CD14-positive monocyte (primary cell): Measurements from ENCODE around the gene RNF169. TPM values are rescaled to one million over a fixed set of nuclear protein-coding genes. Genes with fewer than 3 reads are reported as not detected.

Experiments
- DNase-seq, 3 donors: peaks; one replicate each; pipeline ENCODE4 v3.0.0-alpha.2; 2011 to 2022
- H2AFZ ChIP-seq: 2 replicates; pipeline ENCODE4 v1.6.0; 2012; ENCODE audit warnings: mild to moderate bottlenecking, low read depth, low read length, inconsistent platforms; ENCODE audit not compliant: insufficient read depth, poor library complexity, severe bottlenecking
- H3K27ac ChIP-seq, 2 donors: 1 replicate in 1 of 2; 2 replicates in 1 of 2; pipeline ENCODE4 v1.5.1; 2012 to 2013; ENCODE audit warnings: low read length in 2 of 2, control low read depth in 1 of 2, inconsistent platforms in 1 of 2, low read depth in 1 of 2, mild to moderate bottlenecking in 1 of 2
- H3K27me3 ChIP-seq, 2 donors: one replicate each; pipeline versions ENCODE4 v1.6.0 to v1.6.1; 2011 to 2013; ENCODE audit warnings: low read length in 2 of 2; ENCODE audit not compliant: control insufficient read depth in 2 of 2, insufficient read depth in 2 of 2
- H3K36me3 ChIP-seq, 2 donors: replicated peaks in 1 of 2; 1 replicate in 1 of 2; 2 replicates in 1 of 2; pipeline versions ENCODE4 v1.5.1 to v1.6.1; 2012 to 2013; ENCODE audit warnings: low read length in 2 of 2, control low read depth in 1 of 2, inconsistent platforms in 1 of 2, mild to moderate bottlenecking in 1 of 2; ENCODE audit not compliant: insufficient read depth in 2 of 2, control insufficient read depth in 1 of 2
- H3K4me1 ChIP-seq, 2 donors: 1 replicate in 1 of 2; 2 replicates in 1 of 2; pipeline versions ENCODE4 v1.5.1 to v1.6.1; 2012 to 2013; ENCODE audit warnings: low read length in 2 of 2, control low read depth in 1 of 2, inconsistent platforms in 1 of 2, mild to moderate bottlenecking in 1 of 2, moderate library complexity in 1 of 2; ENCODE audit not compliant: insufficient read depth in 2 of 2, control insufficient read depth in 1 of 2
- H3K4me2 ChIP-seq: replicated peaks from 2 replicates; pipeline ENCODE3; 2012; ENCODE audit warnings: low read length, moderate library complexity, mild to moderate bottlenecking; ENCODE audit not compliant: poor library complexity, severe bottlenecking; ENCODE audit errors: extremely low read depth
- H3K4me3 ChIP-seq, 3 experiments: fragments of 200-600 bp in 1 of 3; sonication (generic) in 1 of 3; replicated peaks in 1 of 3; 1 replicate in 2 of 3; 2 replicates in 1 of 3; pipeline ENCODE4 v1.5.1; 2011 to 2013; ENCODE audit warnings: low read length in 3 of 3, mild to moderate bottlenecking in 3 of 3, control low read depth in 2 of 3, low read depth in 2 of 3, inconsistent platforms in 1 of 3, moderate library complexity in 1 of 3
- H3K79me2 ChIP-seq: 2 replicates; pipeline ENCODE4 v1.6.0; 2012; ENCODE audit warnings: mild to moderate bottlenecking, control low read depth, inconsistent platforms, low read length, moderate library complexity; ENCODE audit not compliant: insufficient read depth
- H3K9ac ChIP-seq: 2 replicates; pipeline ENCODE4 v1.6.0; 2017; ENCODE audit warnings: low read length, mild to moderate bottlenecking; ENCODE audit not compliant: insufficient read depth, poor library complexity, severe bottlenecking
- H3K9me3 ChIP-seq, 2 donors: replicated peaks in 1 of 2; 1 replicate in 1 of 2; 2 replicates in 1 of 2; pipeline versions ENCODE4 v1.5.1 to v1.6.1; 2012 to 2013; ENCODE audit warnings: low read length in 2 of 2, control low read depth in 1 of 2; ENCODE audit not compliant: control insufficient read depth in 1 of 2, insufficient read depth in 1 of 2
- H4K20me1 ChIP-seq: 2 replicates; pipeline ENCODE4 v1.6.0; 2012; ENCODE audit warnings: mild to moderate bottlenecking, low read length, control low read depth, moderate library complexity; ENCODE audit not compliant: insufficient read depth
- H3K27ac Mint-ChIP-seq, 7 donors: one replicate each; pipeline ENCODE4 v1.8.0; 2020; ENCODE audit warnings: mild to moderate bottlenecking in 7 of 7, mixed read lengths in 7 of 7, moderate library complexity in 6 of 7, inconsistent platforms in 2 of 7
- H3K27me3 Mint-ChIP-seq, 3 donors: one replicate each; pipeline ENCODE4 v1.8.0; 2021 to 2022; ENCODE audit warnings: low read depth in 3 of 3, mild to moderate bottlenecking in 3 of 3, mixed read lengths in 3 of 3, moderate library complexity in 3 of 3, inconsistent platforms in 1 of 3
- H3K36me3 Mint-ChIP-seq, 2 donors: one replicate each; pipeline ENCODE4 v1.8.0; 2020; ENCODE audit warnings: mixed read lengths in 2 of 2, inconsistent platforms in 1 of 2, mild to moderate bottlenecking in 1 of 2
- H3K4me1 Mint-ChIP-seq: one replicate; pipeline ENCODE4 v1.8.0; 2020; ENCODE audit warnings: mild to moderate bottlenecking, mixed read lengths
- H3K4me3 Mint-ChIP-seq, 2 donors: one replicate each; pipeline ENCODE4 v1.8.0; 2020; ENCODE audit warnings: mild to moderate bottlenecking in 2 of 2, mixed read lengths in 2 of 2, moderate library complexity in 1 of 2
- H3K9me3 Mint-ChIP-seq, 7 donors: one replicate each; pipeline ENCODE4 v1.8.0; 2020 to 2022; ENCODE audit warnings: mixed read lengths in 7 of 7, mild to moderate bottlenecking in 6 of 7, moderate library complexity in 6 of 7, inconsistent platforms in 2 of 7
- CTCF ChIP-seq: fragments of 200-600 bp; IDR thresholded peaks from one replicate; pipeline ENCODE4 v1.8.0; 2022; ENCODE audit warnings: antibody characterized with exemption, mild to moderate bottlenecking
- WGBS: methylation state at CpG from one replicate; pipeline ENCODE4 v1.1.5; 2013; ENCODE audit warnings: missing lambda C conversion rate; ENCODE audit not compliant: insufficient coverage; 5-methylcytosine and 5-hydroxymethylcytosine counted together
- intact Hi-C, 2 donors: fragments of 100-400 bp; cut with micrococcal nuclease; formaldehyde crosslinking; loops; one replicate each; pipeline versions ENCODE4 v1.15.0 to v1.15.1; 2023
- polyA plus RNA-seq, 3 donors: library from polyadenylated mRNA; depleted of rRNA in 1 of 3; unstranded in 2 of 3; stranded (reverse) in 1 of 3; fragments of 300-500 nt in 2 of 3; fragments of >200 nt in 1 of 3; fragmentation: Illumina TruSeq in 2 of 3; gene quantifications; 1 replicate in 2 of 3; 2 replicates in 1 of 3; pipeline ENCODE4 v1.2.3, GENCODE V29; 2012 to 2021

RNF169 gene
- polyA plus RNA-seq, 3 donors, result 1.4 to 16.2 (median 2.0) TPM

GRCh38 chr11:74819400-74819799 is 70.8 kb downstream of the RNF169 start:
- H3K9me3 Mint-ChIP-seq, result peaks cover 9 to 26% (median 18%) of the 10 kb centered on the region in 7 donors
- DNase-seq, result no peak
- H3K9me3 ChIP-seq, result peaks cover 5 to 11% of the 10 kb centered on the region in 2 donors
- H3K27me3 ChIP-seq, result no peaks in the 10 kb centered on the region
- H3K36me3 Mint-ChIP-seq, result peaks cover 73 to 89% of the 10 kb centered on the region in 2 donors
- H3K79me2 ChIP-seq, result no peaks in the 10 kb centered on the region
- H3K4me3 ChIP-seq, result no peak overlapping the region
- H3K27me3 Mint-ChIP-seq, result peaks cover 0 to 2% (median 1%) of the 10 kb centered on the region in 3 donors
- H4K20me1 ChIP-seq, result peaks cover 51% of the 10 kb centered on the region
- no peak overlapping the region for H2AFZ ChIP-seq
- no CpG with 5 or more reads among the region's 1 CpG for WGBS
- H3K4me1 Mint-ChIP-seq, result peaks cover 10% of the 10 kb centered on the region
- no peak for TF ChIP-seq CTCF
- peaks cover 56 to 95% of the 10 kb centered on the region in 2 donors for H3K36me3 ChIP-seq
- peak overlapping the region in 1 of 7 donors; percentile 48 for H3K27ac Mint-ChIP-seq
- H3K27ac ChIP-seq, result no peak overlapping the region
- H3K4me1 ChIP-seq, result no peaks in the 10 kb centered on the region
- no peak overlapping the region for H3K9ac ChIP-seq
- intact Hi-C loops, result no loop called here
- no peak overlapping the region for H3K4me2 ChIP-seq
- no peak overlapping the region for H3K4me3 Mint-ChIP-seq

- H3K9me3 Mint-ChIP-seq, result peaks cover 16 to 39% (median 31%) of the 10 kb centered on the region in 7 donors
- H3K36me3 Mint-ChIP-seq, result peaks cover 80 to 95% of the 10 kb centered on the region in 2 donors
- H3K27me3 Mint-ChIP-seq, result peaks cover 0 to 3% (median 1%) of the 10 kb centered on the region in 3 donors
- intact Hi-C loops, result no loop called here
- H3K79me2 ChIP-seq, result no peaks in the 10 kb centered on the region
- H2AFZ ChIP-seq, result no peak overlapping the region
- no peak overlapping the region for H3K4me2 ChIP-seq
- peaks cover 10% of the 10 kb centered on the region for H3K4me1 Mint-ChIP-seq
- no peaks in the 10 kb centered on the region for H3K27me3 ChIP-seq
- no CpG with 5 or more reads among the region's 1 CpG for WGBS
- H3K4me1 ChIP-seq, result no peaks in the 10 kb centered on the region
- H3K27ac Mint-ChIP-seq, result no peak overlapping the region
- no peak for TF ChIP-seq CTCF
- no peak overlapping the region for H3K27ac ChIP-seq
- DNase-seq, result no peak
- peaks cover 6 to 25% of the 10 kb centered on the region in 2 donors for H3K9me3 ChIP-seq
- peaks cover 47% of the 10 kb centered on the region for H4K20me1 ChIP-seq
- no peak overlapping the region for H3K9ac ChIP-seq
- H3K36me3 ChIP-seq, result peaks cover 56 to 100% of the 10 kb centered on the region in 2 donors
- no peak overlapping the region for H3K4me3 Mint-ChIP-seq
- no peak overlapping the region for H3K4me3 ChIP-seq
Measured at GRCh38 chr11:74820763-74821162, 72.1 kb downstream of the RNF169 start.
